MCF 10A (cell line): Measurements from ENCODE around the gene CFAP46. TPM values are rescaled to one million over a fixed set of nuclear protein-coding genes. Genes with fewer than 3 reads are reported as not detected.

ENCODE experiments used
- BruUV-seq: library from RNA; stranded (reverse); fragments of 400-500 nt; replicated peaks from 2 replicates; lab custom pipeline; 2021; lab: Mats Ljungman, UMichigan
- CTCF ChIA-PET: fragments of 300-600 bp; sonication (Branson Sonifier 250); formaldehyde crosslinking; extraction: SDS; loops from one replicate; lab custom pipeline; 2021; ENCODE audit warnings: antibody characterized with exemption, inconsistent platforms; lab: Yijun Ruan, JAX
- POLR2A ChIA-PET: fragments of 300-600, 350-650 bp; sonication (Branson Sonifier 250); formaldehyde crosslinking; extraction: SDS; loops from one replicate; lab custom pipeline; 2020; ENCODE audit warnings: antibody characterized with exemption, inconsistent platforms; lab: Yijun Ruan, JAX
- DNase-seq: peaks from one replicate; pipeline ENCODE4 v3.0.0-alpha.2; 2018; ENCODE audit not compliant: unreplicated experiment
- H3K27ac Mint-ChIP-seq: one replicate; pipeline ENCODE4 v1.8.0; 2022; ENCODE audit warnings: mild to moderate bottlenecking, low read depth, mixed read lengths; ENCODE audit not compliant: unreplicated experiment
- H3K27me3 Mint-ChIP-seq: one replicate; pipeline ENCODE4 v1.8.0; 2022; ENCODE audit warnings: mixed read lengths; ENCODE audit not compliant: insufficient read depth, unreplicated experiment
- H3K36me3 Mint-ChIP-seq: one replicate; pipeline ENCODE4 v1.8.0; 2022; ENCODE audit warnings: mild to moderate bottlenecking, moderate library complexity, mixed read lengths; ENCODE audit not compliant: insufficient read depth, unreplicated experiment
- H3K4me1 Mint-ChIP-seq: one replicate; pipeline ENCODE4 v1.8.0; 2022; ENCODE audit warnings: mixed read lengths; ENCODE audit not compliant: insufficient read depth, unreplicated experiment
- H3K4me3 Mint-ChIP-seq: one replicate; pipeline ENCODE4 v1.8.0; 2022; ENCODE audit warnings: mild to moderate bottlenecking, moderate library complexity, mixed read lengths; ENCODE audit not compliant: unreplicated experiment
- H3K9me3 Mint-ChIP-seq: one replicate; pipeline ENCODE4 v1.8.0; 2022; ENCODE audit warnings: mixed read lengths; ENCODE audit not compliant: unreplicated experiment
- intact Hi-C: fragments of 100-400 bp; cut with micrococcal nuclease; formaldehyde crosslinking; loops from 2 replicates; pipeline ENCODE4 v1.14.1; 2022
- total RNA-seq: library from RNA; stranded (reverse); gene quantifications from 2 replicates; pipeline ENCODE4 v1.2.3, GENCODE V29; 2022
- TF ChIP-seq, protein P1 (sequence below): fragments of 200-600 bp; IDR thresholded peaks from one replicate; pipeline ENCODE4 v1.8.0; 2022; ENCODE audit warnings: antibody characterized with exemption, mild to moderate bottlenecking; ENCODE audit not compliant: unreplicated experiment

The CFAP46 gene
- total RNA-seq, 1 experiment from 2014 or later, result 0.33 TPM

GRCh38 chr10:132833421-132834111 is 108.8 kb downstream of the CFAP46 start:
- H3K4me1 Mint-ChIP-seq, result no peaks in the 10 kb centered on the region
- POLR2A ChIA-PET, result no interaction called here
- no TSS peak for BruUV-seq
- no peaks in the 10 kb centered on the region for H3K36me3 Mint-ChIP-seq
- H3K4me3 Mint-ChIP-seq, result no peak overlapping the region
- CTCF ChIA-PET, result interaction anchor here (1.6 kb wide), 1 partner anchor 425 kb away, joined by 3 read pairs; no protein-coding TSS in a partner anchor
- peaks cover 36% of the 10 kb centered on the region for H3K27me3 Mint-ChIP-seq
- intact Hi-C loops, result loop anchor here (10.0 kb wide), 1 partner anchor 491 kb away; no protein-coding TSS in a partner anchor
- TF ChIP-seq, protein P1, sequence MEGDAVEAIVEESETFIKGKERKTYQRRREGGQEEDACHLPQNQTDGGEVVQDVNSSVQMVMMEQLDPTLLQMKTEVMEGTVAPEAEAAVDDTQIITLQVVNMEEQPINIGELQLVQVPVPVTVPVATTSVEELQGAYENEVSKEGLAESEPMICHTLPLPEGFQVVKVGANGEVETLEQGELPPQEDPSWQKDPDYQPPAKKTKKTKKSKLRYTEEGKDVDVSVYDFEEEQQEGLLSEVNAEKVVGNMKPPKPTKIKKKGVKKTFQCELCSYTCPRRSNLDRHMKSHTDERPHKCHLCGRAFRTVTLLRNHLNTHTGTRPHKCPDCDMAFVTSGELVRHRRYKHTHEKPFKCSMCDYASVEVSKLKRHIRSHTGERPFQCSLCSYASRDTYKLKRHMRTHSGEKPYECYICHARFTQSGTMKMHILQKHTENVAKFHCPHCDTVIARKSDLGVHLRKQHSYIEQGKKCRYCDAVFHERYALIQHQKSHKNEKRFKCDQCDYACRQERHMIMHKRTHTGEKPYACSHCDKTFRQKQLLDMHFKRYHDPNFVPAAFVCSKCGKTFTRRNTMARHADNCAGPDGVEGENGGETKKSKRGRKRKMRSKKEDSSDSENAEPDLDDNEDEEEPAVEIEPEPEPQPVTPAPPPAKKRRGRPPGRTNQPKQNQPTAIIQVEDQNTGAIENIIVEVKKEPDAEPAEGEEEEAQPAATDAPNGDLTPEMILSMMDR, result no peak
- H3K27ac Mint-ChIP-seq, result no peak overlapping the region
- no peak for DNase-seq
- H3K9me3 Mint-ChIP-seq, result peaks cover 1% of the 10 kb centered on the region

- no TSS peak for BruUV-seq
- peaks cover 9% of the 10 kb centered on the region for H3K9me3 Mint-ChIP-seq
- ChIA-PET CTCF (interaction anchor here (0.6 to 1.6 kb wide), 2 partner anchors 190 to 426 kb away, joined by 3 read pairs; no protein-coding TSS in a partner anchor), POLR2A (no interaction called here)
- intact Hi-C loops, result loop anchor here (10.0 kb wide), 1 partner anchor 492 kb away; no protein-coding TSS in a partner anchor
- no peaks in the 10 kb centered on the region for H3K36me3 Mint-ChIP-seq
- no peak overlapping the region for H3K4me3 Mint-ChIP-seq
- no peak for DNase-seq
- no peaks in the 10 kb centered on the region for H3K4me1 Mint-ChIP-seq
- peaks cover 36% of the 10 kb centered on the region for H3K27me3 Mint-ChIP-seq
- TF ChIP-seq, protein P1, result no peak
- H3K27ac Mint-ChIP-seq, result no peak overlapping the region
Observed at GRCh38 chr10:132832186-132832969, 110.0 kb downstream of the CFAP46 start.

DNA sequence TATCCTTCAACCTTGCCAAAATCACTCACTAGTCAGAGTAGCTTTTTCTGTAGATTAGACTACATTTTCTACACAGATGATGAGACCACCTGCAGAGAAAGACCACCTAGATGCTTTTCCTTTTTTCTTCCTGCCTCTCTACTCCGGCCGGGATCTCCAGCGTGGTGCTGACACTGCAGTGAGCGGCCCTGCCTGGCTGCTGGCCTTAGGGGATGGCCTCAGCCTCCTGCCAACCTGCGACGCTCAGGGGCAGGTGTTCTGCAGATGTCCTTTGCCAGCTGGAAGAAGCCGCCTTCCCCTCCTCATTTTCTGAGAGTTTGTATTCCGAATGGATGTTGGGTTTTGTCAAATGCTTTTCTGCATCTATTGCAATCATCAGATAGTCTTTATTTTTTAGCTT is 113.0 kb downstream of the CFAP46 start:
- DNase-seq, result no peak
- H3K27ac Mint-ChIP-seq, result no peak overlapping the region
- TF ChIP-seq, protein P1, result no peak
- peaks cover 9% of the 10 kb centered on the region for H3K9me3 Mint-ChIP-seq
- H3K4me1 Mint-ChIP-seq, result no peaks in the 10 kb centered on the region
- no peak overlapping the region for H3K4me3 Mint-ChIP-seq
- intact Hi-C loops, result no loop called here
- H3K27me3 Mint-ChIP-seq, result peaks cover 36% of the 10 kb centered on the region
- H3K36me3 Mint-ChIP-seq, result no peaks in the 10 kb centered on the region
- BruUV-seq, result no TSS peak
- CTCF ChIA-PET, result no interaction called here
- POLR2A ChIA-PET, result no interaction called here

- POLR2A ChIA-PET, result no interaction called here
- no TSS peak for BruUV-seq
- CTCF ChIA-PET, result no interaction called here
- H3K4me1 Mint-ChIP-seq, result no peaks in the 10 kb centered on the region
- H3K36me3 Mint-ChIP-seq, result no peaks in the 10 kb centered on the region
- H3K9me3 Mint-ChIP-seq, result peaks cover 9% of the 10 kb centered on the region
- H3K27ac Mint-ChIP-seq, result no peak overlapping the region
- H3K27me3 Mint-ChIP-seq, result peaks cover 36% of the 10 kb centered on the region
- TF ChIP-seq, protein P1, result no peak
- H3K4me3 Mint-ChIP-seq, result no peak overlapping the region
- intact Hi-C loops, result no loop called here
- no peak for DNase-seq
Observed at GRCh38 chr10:132828681-132829080, 113.7 kb downstream of the CFAP46 start.
